ENCODE measurements around the gene RND3. TPM values are rescaled to one million over a fixed set of nuclear protein-coding genes. Genes with fewer than 3 reads are reported as not detected.

Gene RND3
- total RNA-seq, 1 experiment from 2014 or later = 80.0 TPM

- in situ Hi-C loops (cut with HindIII; ENCODE audit: low pct_unique_long_range_greater_than_20kb, low sequenced_read_pairs) = no loop called here
- no peak for DNase-seq (ENCODE audit: low read depth)
These were observed 8.6 kb upstream of the RND3 start for GRCh38 chr2:150495993-150496627.

- DNase-seq (ENCODE audit: low read depth) = no peak
- in situ Hi-C loops (cut with HindIII; ENCODE audit: low pct_unique_long_range_greater_than_20kb, low sequenced_read_pairs) = no loop called here
These were observed 7.5 kb upstream of the RND3 start for GRCh38 chr2:150495001-150495400.

- in situ Hi-C loops (cut with HindIII; ENCODE audit: low pct_unique_long_range_greater_than_20kb, low sequenced_read_pairs) = no loop called here
- no peak for DNase-seq (ENCODE audit: low read depth)
These were observed 6.9 kb upstream of the RND3 start for GRCh38 chr2:150494234-150494945.

GRCh38 chr2:150491943-150492342 is 4.5 kb upstream of the RND3 start:
- no peak for DNase-seq (ENCODE audit: low read depth)
- in situ Hi-C loops (cut with HindIII; ENCODE audit: low pct_unique_long_range_greater_than_20kb, low sequenced_read_pairs) = no loop called here

GRCh38 chr2:150491430-150491829 is 4.0 kb upstream of the RND3 start:
- in situ Hi-C loops (cut with HindIII; ENCODE audit: low pct_unique_long_range_greater_than_20kb, low sequenced_read_pairs) = no loop called here
- no peak for DNase-seq (ENCODE audit: low read depth)

- in situ Hi-C loops (cut with HindIII; ENCODE audit: low pct_unique_long_range_greater_than_20kb, low sequenced_read_pairs) = no loop called here
- DNase-seq (ENCODE audit: low read depth) = no peak
These were observed 3.0 kb upstream of the RND3 start for GRCh38 chr2:150490466-150490865.

- DNase-seq (ENCODE audit: low read depth) = no peak
- in situ Hi-C loops (cut with HindIII; ENCODE audit: low pct_unique_long_range_greater_than_20kb, low sequenced_read_pairs) = no loop called here
These were observed 655 bp downstream of the RND3 start for GRCh38 chr2:150486539-150487484.

GRCh38 chr2:150485871-150486538 is 1.5 kb downstream of the RND3 start:
- in situ Hi-C loops (cut with HindIII; ENCODE audit: low pct_unique_long_range_greater_than_20kb, low sequenced_read_pairs) = no loop called here
- DNase-seq (ENCODE audit: low read depth) = peak; percentile 81

- peak; percentile 76 for DNase-seq (ENCODE audit: low read depth)
- in situ Hi-C loops (cut with HindIII; ENCODE audit: low pct_unique_long_range_greater_than_20kb, low sequenced_read_pairs) = no loop called here
These were observed 2.2 kb downstream of the RND3 start for GRCh38 chr2:150485114-150485870.

GRCh38 chr2:150484461-150485021 is 2.9 kb downstream of the RND3 start:
- no peak for DNase-seq (ENCODE audit: low read depth)
- in situ Hi-C loops (cut with HindIII; ENCODE audit: low pct_unique_long_range_greater_than_20kb, low sequenced_read_pairs) = no loop called here

GRCh38 chr2:150484006-150484405 is 3.5 kb downstream of the RND3 start:
- in situ Hi-C loops (cut with HindIII; ENCODE audit: low pct_unique_long_range_greater_than_20kb, low sequenced_read_pairs) = no loop called here
- no peak for DNase-seq (ENCODE audit: low read depth)

- no peak for DNase-seq (ENCODE audit: low read depth)
- in situ Hi-C loops (cut with HindIII; ENCODE audit: low pct_unique_long_range_greater_than_20kb, low sequenced_read_pairs) = no loop called here
These were observed 3.9 kb downstream of the RND3 start for GRCh38 chr2:150483532-150483931.

- in situ Hi-C loops (cut with HindIII; ENCODE audit: low pct_unique_long_range_greater_than_20kb, low sequenced_read_pairs) = no loop called here
- DNase-seq (ENCODE audit: low read depth) = no peak
These were observed 4.6 kb downstream of the RND3 start for GRCh38 chr2:150482667-150483400.

GRCh38 chr2:150482111-150482510 is 5.4 kb downstream of the RND3 start:
- DNase-seq (ENCODE audit: low read depth) = no peak
- in situ Hi-C loops (cut with HindIII; ENCODE audit: low pct_unique_long_range_greater_than_20kb, low sequenced_read_pairs) = no loop called here

- in situ Hi-C loops (cut with HindIII; ENCODE audit: low pct_unique_long_range_greater_than_20kb, low sequenced_read_pairs) = no loop called here
- DNase-seq (ENCODE audit: low read depth) = no peak
These were observed 6.3 kb downstream of the RND3 start for GRCh38 chr2:150480971-150481830.

GRCh38 chr2:150480241-150480640 is 7.2 kb downstream of the RND3 start:
- in situ Hi-C loops (cut with HindIII; ENCODE audit: low pct_unique_long_range_greater_than_20kb, low sequenced_read_pairs) = no loop called here

More at GRCh38 chr2:150480241-150480640, 7.2 kb downstream of the RND3 start:
- no peak for DNase-seq (ENCODE audit: low read depth)
